SK-N-SH treated with all-trans-retinoic acid at 6 μM for 48 hours (cell line): ENCODE data around the gene HAND2.

Source experiments
- ARNTL ChIP-seq: fragments of 450-650 bp; formaldehyde crosslinking; IDR thresholded peaks from 2 replicates; pipeline ENCODE4 v1.5.0; 2020; ENCODE audit warnings: low read depth, mild to moderate bottlenecking, moderate library complexity, borderline replicate concordance
- CREB5 ChIP-seq: fragments of 250-450 bp; sonication (Bioruptor Pico); IDR thresholded peaks from 2 replicates; pipeline ENCODE4 v1.5.1; 2020; ENCODE audit warnings: low read depth, mild to moderate bottlenecking, moderate library complexity
- CSDC2 ChIP-seq: fragments of 250-450 bp; sonication (Bioruptor Pico); IDR thresholded peaks from 2 replicates; pipeline ENCODE4 v1.5.0; 2020; ENCODE audit warnings: mild to moderate bottlenecking, moderate library complexity
- CSRNP3 ChIP-seq: fragments of 250-450 bp; sonication (Bioruptor Pico); IDR thresholded peaks from 2 replicates; pipeline ENCODE4 v1.5.1; 2021; ENCODE audit warnings: mild to moderate bottlenecking, moderate library complexity
- ESRRG ChIP-seq: fragments of 250-450 bp; sonication (Bioruptor Pico); IDR thresholded peaks from 2 replicates; pipeline ENCODE4 v1.6.1; 2021; ENCODE audit warnings: mild to moderate bottlenecking
- PATZ1 ChIP-seq: fragments of 250-450 bp; sonication (Bioruptor Pico); IDR thresholded peaks from 2 replicates; pipeline ENCODE4 v1.8.0; 2020; ENCODE audit warnings: mild to moderate bottlenecking, moderate library complexity, borderline replicate concordance
- POU6F1 ChIP-seq: fragments of 250-450 bp; sonication (Bioruptor Pico); IDR thresholded peaks from 2 replicates; pipeline ENCODE4 v1.8.0; 2021; ENCODE audit warnings: low read depth, mild to moderate bottlenecking, moderate library complexity, borderline replicate concordance
- PPARA ChIP-seq: fragments of 250-450 bp; sonication (Bioruptor Pico); IDR thresholded peaks from 2 replicates; pipeline ENCODE4 v1.5.0; 2020; ENCODE audit warnings: mild to moderate bottlenecking, borderline replicate concordance
- RARB ChIP-seq: fragments of 250-450 bp; sonication (Bioruptor Pico); IDR thresholded peaks from 2 replicates; pipeline ENCODE4 v1.8.0; 2021; ENCODE audit warnings: mild to moderate bottlenecking, moderate library complexity
- SNAI2 ChIP-seq: fragments of 250-450 bp; sonication (Bioruptor Pico); IDR thresholded peaks from 2 replicates; pipeline ENCODE4 v1.5.0; 2020; ENCODE audit warnings: mild to moderate bottlenecking, moderate library complexity
- TCF4 ChIP-seq: fragments of 250-450 bp; sonication (Bioruptor Pico); IDR thresholded peaks from 2 replicates; pipeline ENCODE4 v1.8.0; 2021; ENCODE audit warnings: mild to moderate bottlenecking, moderate library complexity, borderline replicate concordance
- ZFP30 ChIP-seq: fragments of 450-650 bp; formaldehyde crosslinking; IDR thresholded peaks from 2 replicates; pipeline ENCODE4 v1.5.0; 2022; ENCODE audit warnings: mild to moderate bottlenecking, moderate library complexity
- ZNF565 ChIP-seq: fragments of 450-650 bp; formaldehyde crosslinking; conservative IDR thresholded peaks from 2 replicates; pipeline ENCODE4 v1.5.0; 2020; ENCODE audit warnings: low read depth, mild to moderate bottlenecking, moderate library complexity

GRCh38 chr4:173518425-173519102 lies 11.5 kb downstream of the HAND2 start:
- TF ChIP-seq ARNTL (0 out of 2 replicates have a peak, but pooled peaks have one; percentile 48), SNAI2 (peak; percentile 37; the same call in 1 of the 2 replicates), PPARA (CRISPR knock-in tag) (peak; percentile 69; the same call in 1 of the 2 replicates), PATZ1 (CRISPR knock-in tag) (peak; percentile 14; the same call in 1 of the 2 replicates), CSRNP3 (peak; percentile 74; the same call in 1 of the 2 replicates), CSDC2 (CRISPR knock-in tag) (0 out of 2 replicates have a peak, but pooled peaks have one; percentile 49), CREB5 (CRISPR knock-in tag) (0 out of 2 replicates have a peak, but pooled peaks have one; percentile 32), ZNF565 (peak; percentile 79), RARB (no peak), POU6F1 (CRISPR knock-in tag) (no peak), ESRRG (CRISPR knock-in tag) (peak; percentile 78), ZFP30 (peak; percentile 53; the same call in 1 of the 2 replicates), TCF4 (peak; percentile 38)
